ENCODE data around the gene DACH1. TPM values are rescaled to one million over a fixed set of nuclear protein-coding genes. Genes with fewer than 3 reads are reported as not detected.

The DACH1 gene
- total RNA-seq, 1 experiment from 2014 or later = 0.31 TPM

- Mint-ChIP-seq H3K27ac (no peak overlapping the region), H3K9me3 (no peaks in the 10 kb centered on the region), H3K27me3 (ENCODE audit: low read depth) (no peaks in the 10 kb centered on the region), H3K4me1 (peaks cover 3% of the 10 kb centered on the region; the same call in 1 of the 2 replicates), H3K4me3 (no peak overlapping the region), H3K36me3 (no peaks in the 10 kb centered on the region)
- ChIA-PET CTCF (no interaction called here), POLR2A (no interaction called here)
- TF ChIP-seq FOXP4 (CRISPR knock-in tag; IDR thresholded peaks at IDR 0.05) = no peak
- DNase-seq (ENCODE audit: low spot score) = no peak
- ATAC-seq = peak; percentile 46
Measured at GRCh38 chr13:71851498-71852409, 15.2 kb downstream of the DACH1 start.

- Mint-ChIP-seq H3K27me3 (ENCODE audit: low read depth) (no peaks in the 10 kb centered on the region), H3K4me1 (no peaks in the 10 kb centered on the region), H3K27ac (no peak overlapping the region), H3K4me3 (no peak overlapping the region), H3K36me3 (no peaks in the 10 kb centered on the region), H3K9me3 (peaks cover 3% of the 10 kb centered on the region; the same call in 1 of the 2 replicates)
- no peak for ATAC-seq
- ChIA-PET POLR2A (no interaction called here), CTCF (no interaction called here)
- DNase-seq (ENCODE audit: low spot score) = no peak
- TF ChIP-seq HMGA2 (CRISPR knock-in tag; IDR thresholded peaks at IDR 0.05) (no peak), ESRRA (CRISPR knock-in tag; IDR thresholded peaks at IDR 0.05; ENCODE audit: borderline replicate concordance) (no peak), FOXK1 (CRISPR knock-in tag; IDR thresholded peaks at IDR 0.05) (no peak), NFYB (CRISPR knock-in tag; conservative IDR thresholded peaks at IDR 0.05; ENCODE audit: low read depth) (no peak), FOXJ3 (CRISPR knock-in tag; IDR thresholded peaks at IDR 0.05; ENCODE audit: borderline replicate concordance) (no peak), FOXP4 (CRISPR knock-in tag; IDR thresholded peaks at IDR 0.05) (no peak), ZNF416 (CRISPR knock-in tag; IDR thresholded peaks at IDR 0.05) (no peak), MLX (CRISPR knock-in tag; IDR thresholded peaks at IDR 0.05) (no peak), ZNF317 (CRISPR knock-in tag; IDR thresholded peaks at IDR 0.05; ENCODE audit: borderline replicate concordance, low read depth) (no peak), ZNF219 (CRISPR knock-in tag; IDR thresholded peaks at IDR 0.05; ENCODE audit: borderline replicate concordance) (no peak), ZNF425 (CRISPR knock-in tag; conservative IDR thresholded peaks at IDR 0.05) (no peak)
Measured at GRCh38 chr13:71842003-71842402, 25.0 kb downstream of the DACH1 start.

GRCh38 chr13:71838842-71839241 is 28.2 kb downstream of the DACH1 start:
- H3K4me1 Mint-ChIP-seq = no peaks in the 10 kb centered on the region
- DNase-seq (ENCODE audit: low spot score) (no peak), ATAC-seq (no peak)
- ChIA-PET CTCF (no interaction called here), POLR2A (no interaction called here)
- no peaks in the 10 kb centered on the region for H3K36me3 Mint-ChIP-seq
- H3K4me3 Mint-ChIP-seq = no peak overlapping the region
- no peaks in the 10 kb centered on the region; the same call in 1 of the 2 replicates for H3K27me3 Mint-ChIP-seq (ENCODE audit: low read depth)
- peaks cover 3% of the 10 kb centered on the region; the same call in 1 of the 2 replicates for H3K9me3 Mint-ChIP-seq
- H3K27ac Mint-ChIP-seq = peak overlapping the region; percentile 10; the same call in 1 of the 2 replicates
- TF ChIP-seq ZNF671 (CRISPR knock-in tag; IDR thresholded peaks at IDR 0.05) (no peak), ZMAT4 (CRISPR knock-in tag; IDR thresholded peaks at IDR 0.05) (no peak), ZNF138 (CRISPR knock-in tag; conservative IDR thresholded peaks at IDR 0.05) (no peak), TCF7 (CRISPR knock-in tag; IDR thresholded peaks at IDR 0.05; ENCODE audit: low read depth) (no peak), AFF4 (CRISPR knock-in tag; IDR thresholded peaks at IDR 0.05; ENCODE audit: borderline replicate concordance) (no peak), RORB (CRISPR knock-in tag; IDR thresholded peaks at IDR 0.05) (no peak), ZNF317 (CRISPR knock-in tag; IDR thresholded peaks at IDR 0.05; ENCODE audit: borderline replicate concordance, low read depth) (no peak), ERG (CRISPR knock-in tag; IDR thresholded peaks at IDR 0.05) (no peak)
